HepG2 (cell line): ENCODE measurements around the gene ZFAND2B. TPM values are rescaled to one million over a fixed set of nuclear protein-coding genes. Genes with fewer than 3 reads are reported as not detected.

Experiments
- CENPT ChIP-seq: sonication (generic); formaldehyde crosslinking; IDR thresholded peaks from 2 replicates; pipeline ENCODE4 v1.8.0; 2022; ENCODE audit warnings: low read depth, mild to moderate bottlenecking, moderate library complexity, missing genetic modification reagents
- IRF9 ChIP-seq: sonication (generic); formaldehyde crosslinking; IDR thresholded peaks from 2 replicates; pipeline ENCODE4 v1.8.0; 2022; ENCODE audit warnings: missing genetic modification reagents, mild to moderate bottlenecking, borderline replicate concordance
- MYC ChIP-seq: sonication (generic); formaldehyde crosslinking; IDR thresholded peaks from 2 replicates; pipeline ENCODE4 v1.9.0; 2021; ENCODE audit warnings: missing genetic modification reagents, borderline replicate concordance
- MYNN ChIP-seq: sonication (generic); formaldehyde crosslinking; IDR thresholded peaks from 2 replicates; pipeline ENCODE4 v1.4.0; 2020; ENCODE audit warnings: mild to moderate bottlenecking, low read depth, missing genetic modification reagents
- NFE2L1 ChIP-seq: sonication (generic); formaldehyde crosslinking; IDR thresholded peaks from 2 replicates; pipeline ENCODE4 v1.4.0; 2020; ENCODE audit warnings: missing genetic modification reagents, mild to moderate bottlenecking, borderline replicate concordance
- RARA ChIP-seq: IDR thresholded peaks from 2 replicates; pipeline ENCODE4 v1.6.1; 2016; ENCODE audit warnings: missing genetic modification reagents, missing compliant biosample characterization
- SETDB1 ChIP-seq: sonication (generic); formaldehyde crosslinking; IDR thresholded peaks from 2 replicates; pipeline ENCODE4 v1.5.1; 2020; ENCODE audit warnings: missing genetic modification reagents, mild to moderate bottlenecking, borderline replicate concordance
- SIN3B ChIP-seq: fragments of 150-350 bp; IDR thresholded peaks from 2 replicates; pipeline ENCODE4 v1.6.1; 2014; ENCODE audit warnings: low read length
- SSRP1 ChIP-seq: IDR thresholded peaks from 2 replicates; pipeline ENCODE4 v1.6.1; 2016; ENCODE audit warnings: control low read depth
- TCF7 ChIP-seq: sonication (generic); IDR thresholded peaks from 2 replicates; pipeline ENCODE4 v1.6.1; 2016; ENCODE audit warnings: antibody characterized with exemption, low read depth
- THRA ChIP-seq: sonication (generic); formaldehyde crosslinking; IDR thresholded peaks from 2 replicates; pipeline ENCODE4 v1.4.0; 2020; ENCODE audit warnings: missing genetic modification reagents, borderline replicate concordance
- ZBED4 ChIP-seq: sonication (generic); formaldehyde crosslinking; IDR thresholded peaks from 2 replicates; pipeline ENCODE4 v1.4.0; 2020; ENCODE audit warnings: missing genetic modification reagents, borderline replicate concordance
- ZBTB7A ChIP-seq: sonication (generic); formaldehyde crosslinking; IDR thresholded peaks from 2 replicates; pipeline ENCODE4 v1.8.0; 2022; ENCODE audit warnings: mild to moderate bottlenecking, missing genetic modification reagents
- ZMAT3 ChIP-seq: sonication (generic); formaldehyde crosslinking; conservative IDR thresholded peaks from 2 replicates; pipeline ENCODE4 v1.7.0; 2021; ENCODE audit warnings: missing genetic modification reagents
- ZNF362 ChIP-seq: sonication (generic); formaldehyde crosslinking; IDR thresholded peaks from 2 replicates; pipeline ENCODE4 v1.4.0; 2020; ENCODE audit warnings: missing genetic modification reagents, mild to moderate bottlenecking, borderline replicate concordance
- ZNF547 ChIP-seq: sonication (generic); formaldehyde crosslinking; IDR thresholded peaks from 2 replicates; pipeline ENCODE4 v1.5.1; 2020; ENCODE audit warnings: mild to moderate bottlenecking, missing genetic modification reagents
- ZNF652 ChIP-seq: IDR thresholded peaks from 2 replicates; pipeline ENCODE4 v1.6.1; 2016; ENCODE audit warnings: low read depth, borderline replicate concordance
- ZNF83 ChIP-seq: sonication (generic); formaldehyde crosslinking; IDR thresholded peaks from 2 replicates; pipeline ENCODE4 v1.4.0; 2020; ENCODE audit warnings: missing genetic modification reagents, mild to moderate bottlenecking, borderline replicate concordance
- ZSCAN12 ChIP-seq: sonication (generic); formaldehyde crosslinking; IDR thresholded peaks from 2 replicates; pipeline ENCODE4 v1.9.0; 2021; ENCODE audit warnings: mild to moderate bottlenecking, missing genetic modification reagents
- polyA plus RNA-seq, 8 experiments: library from polyadenylated mRNA; depleted of rRNA in 3 of 8; stranded (reverse) in 7 of 8; unstranded in 1 of 8; fragments of >200 nt; fragmentation: Illumina TruSeq in 4 of 8; extraction: Trizol in 4 of 8; gene quantifications; 2 replicates each; pipeline versions ENCODE4 v1.2.1 to v1.2.3, GENCODE V29; 2011 to 2016; ENCODE audit warnings: low read depth in 4 of 8, missing spikeins in 1 of 8, mixed read lengths in 1 of 8; ENCODE audit not compliant: insufficient read depth in 1 of 8
- total RNA-seq, 5 experiments: library from RNA; depleted of rRNA; stranded (reverse); fragments of >200 nt; fragmentation: Illumina TruSeq; extraction: Trizol; gene quantifications; 2 replicates each; pipeline ENCODE4 v1.2.3, GENCODE V29; 2016; ENCODE audit warnings: low read depth in 1 of 5

The ZFAND2B gene
- total and polyA plus RNA-seq, 2 of the 13 experiments (the other 11 are each of a cell fraction or from before 2014, with no cell fraction given) = 53.3 to 115 TPM

GRCh38 chr2:219176818-219177551, 29.6 kb upstream of the ZFAND2B start, which contains the start of gene CNPPD1 (continued):
- peak; percentile 99 for TF ChIP-seq IRF9 (CRISPR knock-in tag)
- peak; percentile 59; the same call in 1 of the 2 replicates for TF ChIP-seq ZNF362 (CRISPR knock-in tag)
- TF ChIP-seq ZBTB7A = peak; percentile 88
- TF ChIP-seq MYC (CRISPR knock-in tag) = peak; percentile 95
- TF ChIP-seq ZBED4 (CRISPR knock-in tag) = peak; percentile 95
- peak; percentile 94; the same call in 1 of the 2 replicates for TF ChIP-seq CENPT (CRISPR knock-in tag)
- TF ChIP-seq ZNF547 (CRISPR knock-in tag) = peak; percentile 98
- TF ChIP-seq ZNF652 = no peak; the same call in 1 of the 2 replicates
- 0 out of 2 replicates have a peak, but pooled peaks have one; percentile 35 for TF ChIP-seq SIN3B
- TF ChIP-seq RARA = peak; percentile 68; the same call in 1 of the 2 replicates
- TF ChIP-seq TCF7 = no peak
- TF ChIP-seq SSRP1 (CRISPR knock-in tag) = no peak
- TF ChIP-seq ZSCAN12 = peak; percentile 94; the same call in 1 of the 2 replicates
- TF ChIP-seq THRA = peak; percentile 62; the same call in 1 of the 2 replicates
- TF ChIP-seq MYNN = no peak; the same call in 1 of the 2 replicates
- 0 out of 2 replicates have a peak, but pooled peaks have one; percentile 58 for TF ChIP-seq NFE2L1 (CRISPR knock-in tag)
- peak; percentile 51; the same call in 1 of the 2 replicates for TF ChIP-seq SETDB1 (CRISPR knock-in tag)
- TF ChIP-seq ZMAT3 (CRISPR knock-in tag) = peak; percentile 99
- TF ChIP-seq ZNF83 = peak; percentile 74; the same call in 1 of the 2 replicates
